Measurements from ENCODE around the gene RAPGEF6. TPM values are rescaled to one million over a fixed set of nuclear protein-coding genes. Genes with fewer than 3 reads are reported as not detected.

RAPGEF6 gene
- total and polyA plus RNA-seq, 7 donors = 1.8 to 30.5 (median 16.1) TPM

GRCh38 chr5:131460133-131460532 is 174.9 kb downstream of the RAPGEF6 start:
- WGBS, 2 donors = 98 to 99% methylated on average over 1 of the region's 1 CpG
- Histone ChIP-seq H3K27ac (no peak overlapping the region), H3K4me1 (peaks cover 0 to 18% (median 4%) of the 10 kb centered on the region in 4 donors), H3K36me3 (peaks cover 2 to 7% (median 4%) of the 10 kb centered on the region in 4 donors), H3K27me3 (no peaks in the 10 kb centered on the region), H3K4me3 (no peak overlapping the region), H3K9me3 (no peaks in the 10 kb centered on the region)
- intact Hi-C loops (cut with DNase I) = no loop called here
- DNase-seq = no peak
- TF ChIP-seq EP300 (IDR thresholded peaks at IDR 0.05) = no peak
- TF ChIP-seq CTCF (IDR thresholded peaks at IDR 0.05) = no peak
- no peak for TF ChIP-seq POLR2AphosphoS5 (IDR thresholded peaks at IDR 0.05)
- TF ChIP-seq POLR2A (IDR thresholded peaks at IDR 0.05) = no peak

- no peak for DNase-seq
- no peaks in the 10 kb centered on the region for H3K9me3 ChIP-seq
- H3K27me3 ChIP-seq = no peaks in the 10 kb centered on the region
- TF ChIP-seq POLR2A (IDR thresholded peaks at IDR 0.05) = no peak
- TF ChIP-seq EP300 (IDR thresholded peaks at IDR 0.05) = no peak
- intact Hi-C loops (cut with DNase I) = no loop called here
- H3K27ac ChIP-seq = no peak overlapping the region
- peaks cover 0 to 18% (median 4%) of the 10 kb centered on the region in 4 donors for H3K4me1 ChIP-seq
- H3K4me3 ChIP-seq = no peak overlapping the region
- peaks cover 4 to 10% (median 6%) of the 10 kb centered on the region in 4 donors for H3K36me3 ChIP-seq
Measured at GRCh38 chr5:131459216-131459615, 175.8 kb downstream of the RAPGEF6 start.

DNA sequence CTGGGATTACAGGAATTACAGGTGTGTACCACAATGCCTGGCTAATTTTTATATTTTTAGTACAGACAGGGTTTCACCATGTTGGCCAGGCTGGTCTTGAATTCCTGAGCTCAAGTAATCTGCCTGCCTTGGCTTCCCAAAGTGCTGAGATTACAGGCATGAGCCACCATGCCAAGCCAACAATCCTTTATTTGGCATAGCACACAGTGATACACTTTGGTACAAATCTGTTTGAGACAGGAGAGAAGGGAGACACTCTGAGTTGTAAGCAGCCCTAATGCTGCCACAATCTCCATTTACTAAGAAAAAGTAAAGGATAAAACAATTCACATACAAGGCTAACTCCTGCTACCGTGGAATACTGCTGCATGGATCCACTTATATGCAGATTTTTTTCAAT is 177.8 kb downstream of the RAPGEF6 start:
- H3K4me1 ChIP-seq = peaks cover 0 to 18% (median 4%) of the 10 kb centered on the region in 4 donors
- no peak overlapping the region for H3K27ac ChIP-seq
- H3K36me3 ChIP-seq = peaks cover 0 to 16% (median 6%) of the 10 kb centered on the region in 4 donors
- H3K27me3 ChIP-seq = no peaks in the 10 kb centered on the region
- H3K9me3 ChIP-seq = no peaks in the 10 kb centered on the region
- WGBS, 2 donors = 95 to 100% methylated on average over 1 of the region's 1 CpG
- H3K4me3 ChIP-seq = no peak overlapping the region
- intact Hi-C loops (cut with DNase I) = no loop called here
- no peak for DNase-seq
- no peak for TF ChIP-seq POLR2AphosphoS5 (IDR thresholded peaks at IDR 0.05)

GRCh38 chr5:131450941-131451340 is 184.1 kb downstream of the RAPGEF6 start:
- WGBS, 2 donors = 96 to 97% methylated on average over 2 of the region's 2 CpGs
- Histone ChIP-seq H3K36me3 (peaks cover 6 to 43% (median 8%) of the 10 kb centered on the region in 4 donors), H3K4me1 (peaks cover 0 to 3% (median 0%) of the 10 kb centered on the region in 4 donors), H3K27ac (no peak overlapping the region), H3K4me3 (no peak overlapping the region), H3K27me3 (no peaks in the 10 kb centered on the region), H3K9me3 (no peaks in the 10 kb centered on the region)
- no peak for DNase-seq
- TF ChIP-seq CTCF (IDR thresholded peaks at IDR 0.05) (no peak), POLR2AphosphoS5 (IDR thresholded peaks at IDR 0.05) (no peak), POLR2A (IDR thresholded peaks at IDR 0.05) (no peak), EP300 (IDR thresholded peaks at IDR 0.05) (no peak)
- intact Hi-C loops (cut with DNase I) = no loop called here

DNA sequence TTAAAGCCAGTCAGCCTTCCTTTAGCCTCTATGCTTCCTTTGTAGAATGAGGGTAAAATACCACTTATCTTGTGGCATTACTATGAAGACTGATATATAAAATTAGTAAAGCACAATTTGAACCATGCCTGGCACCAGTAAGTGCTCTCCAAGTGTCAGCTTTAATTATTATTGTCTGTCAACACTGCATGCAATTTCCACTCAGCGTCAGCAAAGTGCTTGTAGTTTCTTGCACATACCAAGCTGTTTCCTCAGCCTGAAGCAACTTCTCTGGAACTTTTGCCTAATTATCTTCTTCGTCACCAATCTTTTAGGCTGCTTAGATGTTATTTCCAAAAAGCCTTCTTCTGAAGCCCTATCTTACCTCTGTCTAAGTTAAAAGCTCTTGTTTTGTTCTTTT is 193.8 kb downstream of the RAPGEF6 start:
- Histone ChIP-seq H3K36me3 (peaks cover 0 to 82% (median 8%) of the 10 kb centered on the region in 4 donors), H3K9me3 (no peaks in the 10 kb centered on the region), H3K27me3 (no peaks in the 10 kb centered on the region), H3K4me3 (no peak overlapping the region), H3K4me1 (peaks cover 0 to 12% (median 0%) of the 10 kb centered on the region in 4 donors), H3K27ac (no peak overlapping the region)
- intact Hi-C loops (cut with DNase I) = no loop called here
- no peak for TF ChIP-seq EP300 (IDR thresholded peaks at IDR 0.05)
- no peak for TF ChIP-seq CTCF (IDR thresholded peaks at IDR 0.05)
- no peak for TF ChIP-seq POLR2AphosphoS5 (IDR thresholded peaks at IDR 0.05)
- no peak for TF ChIP-seq POLR2A (IDR thresholded peaks at IDR 0.05)
- DNase-seq = no peak
- 93 to 94% methylated on average over 2 of the region's 2 CpGs for WGBS, 2 donors

GRCh38 chr5:131436081-131436480 is 198.9 kb downstream of the RAPGEF6 start:
- DNase-seq = no peak
- peaks cover 0 to 20% (median 0%) of the 10 kb centered on the region in 4 donors for H3K4me1 ChIP-seq
- WGBS, 2 donors = 79 to 90% methylated on average over 2 of the region's 2 CpGs
- H3K36me3 ChIP-seq = peaks cover 0 to 64% (median 5%) of the 10 kb centered on the region in 4 donors
- peak overlapping the region in 2 of 4 donors; percentile 12 to 55 for H3K27ac ChIP-seq
- H3K27me3 ChIP-seq = no peaks in the 10 kb centered on the region
- no peak for TF ChIP-seq EP300 (IDR thresholded peaks at IDR 0.05)
- no peak for TF ChIP-seq CTCF (IDR thresholded peaks at IDR 0.05)
- peak in 1 of 4 donors; percentile 52 for TF ChIP-seq POLR2AphosphoS5 (IDR thresholded peaks at IDR 0.05)
- no peak overlapping the region for H3K4me3 ChIP-seq
- H3K9me3 ChIP-seq = no peaks in the 10 kb centered on the region
- intact Hi-C loops (cut with DNase I) = no loop called here
